Endothelial cell of umbilical vein (primary cell): ENCODE measurements around the gene DOCK4. TPM values are rescaled to one million over a fixed set of nuclear protein-coding genes. Genes with fewer than 3 reads are reported as not detected.

Experiments used
- BruUV-seq: library from RNA; stranded (reverse); fragments of 400-500 nt; replicated peaks from 2 replicates; lab custom pipeline; 2021; lab: Mats Ljungman, UMichigan
- CTCF ChIA-PET: fragments of 300-600, 350-600 bp; sonication (Branson Sonifier 250); formaldehyde crosslinking; loops from one replicate; lab custom pipeline; 2021; ENCODE audit warnings: antibody characterized with exemption, inconsistent platforms; lab: Charles Lee
- POLR2A ChIA-PET: fragments of 300-600, 350-600 bp; sonication (Branson Sonifier 250); formaldehyde crosslinking; loops from one replicate; lab custom pipeline; 2021; ENCODE audit warnings: antibody characterized with exemption, inconsistent platforms; lab: Charles Lee
- DNase-seq: peaks from one replicate; pipeline ENCODE4 v3.0.0-alpha.2; 2011; ENCODE audit warnings: low read depth, low spot score
- FAIRE-seq: peaks from 2 replicates; lab custom pipeline; 2011; peaks lifted over from hg19 to GRCh38; lab: Jason Lieb, UNC
- H2AFZ ChIP-seq: 2 replicates; pipeline ENCODE4 v1.6.0; 2012; ENCODE audit warnings: low read depth, low read length, control low read depth, inconsistent platforms
- H3K27ac ChIP-seq: 2 replicates; pipeline ENCODE4 v1.5.1; 2011; ENCODE audit warnings: low read depth, mild to moderate bottlenecking, control low read depth, low read length, moderate library complexity; ENCODE audit not compliant: insufficient read depth
- H3K27me3 ChIP-seq, 2 experiments: 2 replicates each; pipeline versions ENCODE4 v1.6.0 to v1.6.1; 2011; ENCODE audit warnings: low read length in 2 of 2, mixed read lengths in 1 of 2; ENCODE audit not compliant: control insufficient read depth in 2 of 2, insufficient read depth in 2 of 2
- H3K36me3 ChIP-seq, 2 experiments: 2 replicates in 1 of 2; 3 replicates in 1 of 2; pipeline ENCODE4 v1.5.1; 2011; ENCODE audit warnings: low read length in 2 of 2, mild to moderate bottlenecking in 1 of 2, moderate library complexity in 1 of 2; ENCODE audit not compliant: control insufficient read depth in 2 of 2, insufficient read depth in 2 of 2; ENCODE audit errors: extremely low read depth in 1 of 2
- H3K4me1 ChIP-seq: 3 replicates; pipeline ENCODE4 v1.5.1; 2011; ENCODE audit warnings: mild to moderate bottlenecking, low read length; ENCODE audit not compliant: control insufficient read depth, insufficient read depth; ENCODE audit errors: extremely low read depth
- H3K4me2 ChIP-seq: 2 replicates; pipeline ENCODE4 v1.6.1; 2011; ENCODE audit warnings: low read length, control low read depth, mixed read lengths; ENCODE audit not compliant: insufficient read depth
- H3K4me3 ChIP-seq, 3 experiments: fragments of 200-600 bp in 1 of 3; sonication (generic), shearing (Covaris generic) in 1 of 3; replicated peaks in 1 of 3; 2 replicates each; pipeline ENCODE4 v1.5.1; 2011 to 2016; ENCODE audit warnings: control low read depth in 3 of 3, low read length in 3 of 3, mild to moderate bottlenecking in 2 of 3, inconsistent platforms in 1 of 3, low read depth in 1 of 3, moderate library complexity in 1 of 3; ENCODE audit not compliant: insufficient read depth in 1 of 3
- H3K79me2 ChIP-seq: 2 replicates; pipeline ENCODE4 v1.6.0; 2012; ENCODE audit warnings: low read length, inconsistent platforms; ENCODE audit not compliant: control insufficient read depth, insufficient read depth
- H3K9ac ChIP-seq: replicated peaks from 2 replicates; pipeline ENCODE3; 2011; ENCODE audit warnings: low read length, control low read depth; ENCODE audit not compliant: insufficient read depth; ENCODE audit errors: extremely low read depth
- H3K9me1 ChIP-seq: replicated peaks from 3 replicates; pipeline ENCODE4 v1.6.0; 2011; ENCODE audit warnings: mild to moderate bottlenecking, low read length; ENCODE audit not compliant: control insufficient read depth, insufficient read depth; ENCODE audit errors: extremely low read depth
- H3K9me3 ChIP-seq: replicated peaks from 2 replicates; pipeline ENCODE4 v1.5.1; 2012; ENCODE audit warnings: low read length, inconsistent platforms; ENCODE audit not compliant: control insufficient read depth, insufficient read depth
- H4K20me1 ChIP-seq: replicated peaks from 2 replicates; pipeline ENCODE3; 2011; ENCODE audit warnings: mild to moderate bottlenecking, low read length; ENCODE audit not compliant: control insufficient read depth, insufficient read depth; ENCODE audit errors: extremely low read depth
- EZH2 ChIP-seq: IDR thresholded peaks from 2 replicates; pipeline ENCODE4 v1.6.1; 2012; ENCODE audit warnings: borderline replicate concordance, low read depth, mild to moderate bottlenecking, moderate library complexity, low read length, inconsistent platforms; ENCODE audit not compliant: severe bottlenecking
- FOS ChIP-seq: IDR thresholded peaks from 2 replicates; pipeline ENCODE4 v1.6.1; 2011; ENCODE audit warnings: mild to moderate bottlenecking, low read length, moderate library complexity, borderline replicate concordance; ENCODE audit not compliant: insufficient read depth
- GATA2 ChIP-seq: IDR thresholded peaks from 2 replicates; pipeline ENCODE4 v1.7.0; 2011; ENCODE audit warnings: low read depth, mild to moderate bottlenecking, moderate library complexity, mixed read lengths, low read length; ENCODE audit not compliant: insufficient read length, insufficient read depth
- JUN ChIP-seq: IDR thresholded peaks from 2 replicates; pipeline ENCODE4 v1.6.1; 2011; ENCODE audit warnings: borderline replicate concordance, low read depth; ENCODE audit not compliant: insufficient read length, insufficient read depth
- MYC ChIP-seq: IDR thresholded peaks from one replicate; pipeline ENCODE4 v1.6.1; 2011; ENCODE audit warnings: mild to moderate bottlenecking, low read depth, low read length
- POLR2A ChIP-seq: IDR thresholded peaks from 2 replicates; pipeline ENCODE4 v1.6.1; 2012; ENCODE audit warnings: low read depth, mild to moderate bottlenecking, control low read depth, low read length
- POLR2AphosphoS5 ChIP-seq: IDR thresholded peaks from 2 replicates; pipeline ENCODE4 v1.6.1; 2012; ENCODE audit warnings: low read depth, mild to moderate bottlenecking, control low read depth, low read length, moderate library complexity; ENCODE audit not compliant: insufficient read depth
- dilution Hi-C: fragments of 300-500 bp; cut with MboI; formaldehyde crosslinking; loops from one replicate; pipeline ENCODE4 v1.15.0; 2019; ENCODE audit warnings: low sequenced_read_pairs; ENCODE audit not compliant: extremely low pct_ligation_motif_present
- intact Hi-C: fragments of 100-400 bp; cut with micrococcal nuclease; formaldehyde crosslinking; loops from one replicate; pipeline ENCODE4 v1.10.0; 2022
- polyA plus RNA-seq, 4 experiments: library from polyadenylated mRNA; depleted of rRNA in 3 of 4; stranded (reverse) in 3 of 4; unstranded in 1 of 4; fragments of >200 nt; gene quantifications; 2 replicates each; pipeline versions ENCODE4 v1.2.1 to v1.2.3, GENCODE V29; 2011 to 2012; ENCODE audit warnings: missing spikeins in 1 of 4
- total RNA-seq: library from RNA; stranded (reverse); gene quantifications from 2 replicates; pipeline ENCODE4 v1.2.3, GENCODE V29; 2021
- TF ChIP-seq, protein P1 (sequence below), 2 donors: IDR thresholded peaks; 1 replicate in 1 of 2; 2 replicates in 1 of 2; pipeline ENCODE4 v1.5.1; 2011; ENCODE audit warnings: low read length in 2 of 2, mild to moderate bottlenecking in 2 of 2, moderate library complexity in 2 of 2, control low read depth in 1 of 2, inconsistent platforms in 1 of 2, low read depth in 1 of 2; ENCODE audit not compliant: insufficient read depth in 1 of 2; ENCODE audit errors: extremely low read depth in 1 of 2
- TF ChIP-seq, protein P2 (sequence below): IDR thresholded peaks from 2 replicates; pipeline ENCODE4 v1.6.1; 2011; ENCODE audit not compliant: insufficient read depth, insufficient read length

Gene DOCK4
- total and polyA plus RNA-seq, 2 donors (not counting 3 experiments of a cell fraction or from before 2014, with no cell fraction given): 47.4 to 164 TPM

DNA sequence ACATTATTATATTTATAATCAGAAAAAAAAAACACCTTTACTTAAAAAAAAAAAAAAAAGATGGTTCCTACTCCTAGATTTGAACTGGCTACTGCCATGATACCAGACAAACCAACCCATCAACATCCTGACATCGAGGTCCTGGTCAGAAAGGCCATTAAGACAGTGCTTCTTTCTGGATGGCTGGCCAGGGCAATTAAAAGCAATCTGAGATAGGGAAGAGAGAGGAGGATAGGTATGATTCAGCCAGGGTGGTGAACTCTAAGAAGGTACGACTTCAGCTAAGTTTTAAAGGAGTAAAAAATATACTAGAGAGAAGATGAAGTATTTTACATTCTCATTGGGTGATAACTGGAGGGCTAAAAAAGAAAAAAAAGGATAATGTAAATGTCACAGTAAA is 139.0 kb downstream of the DOCK4 start:
- no TSS peak for BruUV-seq
- dilution Hi-C loops (no loop called here), intact Hi-C loops (no loop called here)
- H3K79me2 ChIP-seq: peaks cover 91% of the 10 kb centered on the region
- ChIA-PET CTCF (no interaction called here), POLR2A (no interaction called here)
- H3K27me3 ChIP-seq: no peaks in the 10 kb centered on the region
- H4K20me1 ChIP-seq: peaks cover 3% of the 10 kb centered on the region
- H3K9me1 ChIP-seq: no peaks in the 10 kb centered on the region
- H3K4me3 ChIP-seq: no peak overlapping the region
- TF ChIP-seq POLR2A (no peak), FOS (no peak), POLR2AphosphoS5 (no peak), MYC (no peak), GATA2 (no peak), JUN (no peak), EZH2 (no peak)
- TF ChIP-seq, protein P1, sequence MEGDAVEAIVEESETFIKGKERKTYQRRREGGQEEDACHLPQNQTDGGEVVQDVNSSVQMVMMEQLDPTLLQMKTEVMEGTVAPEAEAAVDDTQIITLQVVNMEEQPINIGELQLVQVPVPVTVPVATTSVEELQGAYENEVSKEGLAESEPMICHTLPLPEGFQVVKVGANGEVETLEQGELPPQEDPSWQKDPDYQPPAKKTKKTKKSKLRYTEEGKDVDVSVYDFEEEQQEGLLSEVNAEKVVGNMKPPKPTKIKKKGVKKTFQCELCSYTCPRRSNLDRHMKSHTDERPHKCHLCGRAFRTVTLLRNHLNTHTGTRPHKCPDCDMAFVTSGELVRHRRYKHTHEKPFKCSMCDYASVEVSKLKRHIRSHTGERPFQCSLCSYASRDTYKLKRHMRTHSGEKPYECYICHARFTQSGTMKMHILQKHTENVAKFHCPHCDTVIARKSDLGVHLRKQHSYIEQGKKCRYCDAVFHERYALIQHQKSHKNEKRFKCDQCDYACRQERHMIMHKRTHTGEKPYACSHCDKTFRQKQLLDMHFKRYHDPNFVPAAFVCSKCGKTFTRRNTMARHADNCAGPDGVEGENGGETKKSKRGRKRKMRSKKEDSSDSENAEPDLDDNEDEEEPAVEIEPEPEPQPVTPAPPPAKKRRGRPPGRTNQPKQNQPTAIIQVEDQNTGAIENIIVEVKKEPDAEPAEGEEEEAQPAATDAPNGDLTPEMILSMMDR (IDR thresholded peaks at IDR 0.05; ENCODE audit: extremely low read depth in 1 of 2, insufficient read depth in 1 of 2, low read depth in 1 of 2, low read length in 2 of 2): no peak
- TF ChIP-seq, protein P2, sequence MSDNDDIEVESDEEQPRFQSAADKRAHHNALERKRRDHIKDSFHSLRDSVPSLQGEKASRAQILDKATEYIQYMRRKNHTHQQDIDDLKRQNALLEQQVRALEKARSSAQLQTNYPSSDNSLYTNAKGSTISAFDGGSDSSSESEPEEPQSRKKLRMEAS: no peak
- H3K36me3 ChIP-seq: peaks cover 0 to 2% of the 10 kb centered on the region in 2 experiments
- no peak overlapping the region for H3K27ac ChIP-seq
- H3K4me1 ChIP-seq: peaks cover 29% of the 10 kb centered on the region
- no peaks in the 10 kb centered on the region for H3K9me3 ChIP-seq
- FAIRE-seq (no peak), DNase-seq (no peak)
- H3K9ac ChIP-seq: no peak overlapping the region
- no peak overlapping the region for H3K4me2 ChIP-seq
- no peak overlapping the region for H2AFZ ChIP-seq
